Lower lobe of right lung (tissue), 2 donors: ENCODE results near the gene LRRC4. TPM values are rescaled to one million over a fixed set of nuclear protein-coding genes. Genes with fewer than 3 reads are reported as not detected.

Source experiments
- ATAC-seq, 2 donors: fragments of 200-7000 bp; cut with Tn5 transposase; one replicate each; pipeline ENCODE4 v1.9.1; 2020 to 2022; ENCODE audit warnings: mild to moderate bottlenecking in 2 of 2, moderate library complexity in 2 of 2
- DNase-seq: peaks from one replicate; pipeline ENCODE4 v3.0.0-alpha.2; 2020
- H3K27ac ChIP-seq: fragments of 200-600 bp; one replicate; pipeline ENCODE4 v1.8.0; 2022
- H3K27me3 ChIP-seq: fragments of 200-600 bp; one replicate; pipeline ENCODE4 v1.8.0; 2022; ENCODE audit warnings: low read depth
- H3K36me3 ChIP-seq: fragments of 200-600 bp; one replicate; pipeline ENCODE4 v1.8.0; 2022; ENCODE audit warnings: mild to moderate bottlenecking
- H3K4me1 ChIP-seq: fragments of 200-600 bp; one replicate; pipeline ENCODE4 v1.8.0; 2022
- H3K4me3 ChIP-seq: fragments of 200-600 bp; one replicate; pipeline ENCODE4 v1.8.0; 2022; ENCODE audit warnings: mild to moderate bottlenecking
- H3K9me3 ChIP-seq: fragments of 200-600 bp; one replicate; pipeline ENCODE4 v1.8.0; 2022
- intact Hi-C: fragments of 100-400 bp; cut with DNase I; formaldehyde crosslinking; loops from one replicate; pipeline ENCODE4 v1.11.0; 2022
- total RNA-seq: library from RNA; stranded (reverse); fragmentation: NEBNext Ultra II Directional; extraction: Animal tissue kit (Norgen Biotek cat#: 25700); gene quantifications from one replicate; pipeline ENCODE4 v1.2.1, GENCODE V29; 2021
- TF ChIP-seq, protein P1 (sequence below): fragments of 200-600 bp; IDR thresholded peaks from one replicate; pipeline ENCODE4 v1.8.0; 2022; ENCODE audit warnings: antibody characterized with exemption, mild to moderate bottlenecking
- donor health status: DM: no; HTN: yes; CAD: no; lungs with severe emphysema.

The LRRC4 gene
- total RNA-seq, 1 donor from 2014 or later, result 12.8 TPM

GRCh38 chr7:128021366-128021765 lies 9.9 kb downstream of the LRRC4 start:
- TF ChIP-seq, protein P1, sequence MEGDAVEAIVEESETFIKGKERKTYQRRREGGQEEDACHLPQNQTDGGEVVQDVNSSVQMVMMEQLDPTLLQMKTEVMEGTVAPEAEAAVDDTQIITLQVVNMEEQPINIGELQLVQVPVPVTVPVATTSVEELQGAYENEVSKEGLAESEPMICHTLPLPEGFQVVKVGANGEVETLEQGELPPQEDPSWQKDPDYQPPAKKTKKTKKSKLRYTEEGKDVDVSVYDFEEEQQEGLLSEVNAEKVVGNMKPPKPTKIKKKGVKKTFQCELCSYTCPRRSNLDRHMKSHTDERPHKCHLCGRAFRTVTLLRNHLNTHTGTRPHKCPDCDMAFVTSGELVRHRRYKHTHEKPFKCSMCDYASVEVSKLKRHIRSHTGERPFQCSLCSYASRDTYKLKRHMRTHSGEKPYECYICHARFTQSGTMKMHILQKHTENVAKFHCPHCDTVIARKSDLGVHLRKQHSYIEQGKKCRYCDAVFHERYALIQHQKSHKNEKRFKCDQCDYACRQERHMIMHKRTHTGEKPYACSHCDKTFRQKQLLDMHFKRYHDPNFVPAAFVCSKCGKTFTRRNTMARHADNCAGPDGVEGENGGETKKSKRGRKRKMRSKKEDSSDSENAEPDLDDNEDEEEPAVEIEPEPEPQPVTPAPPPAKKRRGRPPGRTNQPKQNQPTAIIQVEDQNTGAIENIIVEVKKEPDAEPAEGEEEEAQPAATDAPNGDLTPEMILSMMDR, result no peak

GRCh38 chr7:128020159-128020558 lies 11.1 kb downstream of the LRRC4 start:
- Histone ChIP-seq H3K4me3 (no peak overlapping the region), H3K9me3 (no peaks in the 10 kb centered on the region), H3K27me3 (no peaks in the 10 kb centered on the region), H3K4me1 (peaks cover 54% of the 10 kb centered on the region), H3K36me3 (no peaks in the 10 kb centered on the region), H3K27ac (no peak overlapping the region)
- no peak for DNase-seq
- TF ChIP-seq, protein P1, result no peak
- intact Hi-C loops, result no loop called here
- no peak for ATAC-seq

More at GRCh38 chr7:128021366-128021765, 9.9 kb downstream of the LRRC4 start:
- intact Hi-C loops, result no loop called here
- H3K27ac ChIP-seq, result no peak overlapping the region
- ATAC-seq (no peak), DNase-seq (no peak)
- H3K4me3 ChIP-seq, result no peak overlapping the region
- H3K36me3 ChIP-seq, result no peaks in the 10 kb centered on the region
- H3K4me1 ChIP-seq, result peaks cover 56% of the 10 kb centered on the region
- no peaks in the 10 kb centered on the region for H3K9me3 ChIP-seq
- H3K27me3 ChIP-seq, result no peaks in the 10 kb centered on the region

- ATAC-seq, result no peak
Observed at GRCh38 chr7:128019288-128019687, 11.9 kb downstream of the LRRC4 start.

DNA sequence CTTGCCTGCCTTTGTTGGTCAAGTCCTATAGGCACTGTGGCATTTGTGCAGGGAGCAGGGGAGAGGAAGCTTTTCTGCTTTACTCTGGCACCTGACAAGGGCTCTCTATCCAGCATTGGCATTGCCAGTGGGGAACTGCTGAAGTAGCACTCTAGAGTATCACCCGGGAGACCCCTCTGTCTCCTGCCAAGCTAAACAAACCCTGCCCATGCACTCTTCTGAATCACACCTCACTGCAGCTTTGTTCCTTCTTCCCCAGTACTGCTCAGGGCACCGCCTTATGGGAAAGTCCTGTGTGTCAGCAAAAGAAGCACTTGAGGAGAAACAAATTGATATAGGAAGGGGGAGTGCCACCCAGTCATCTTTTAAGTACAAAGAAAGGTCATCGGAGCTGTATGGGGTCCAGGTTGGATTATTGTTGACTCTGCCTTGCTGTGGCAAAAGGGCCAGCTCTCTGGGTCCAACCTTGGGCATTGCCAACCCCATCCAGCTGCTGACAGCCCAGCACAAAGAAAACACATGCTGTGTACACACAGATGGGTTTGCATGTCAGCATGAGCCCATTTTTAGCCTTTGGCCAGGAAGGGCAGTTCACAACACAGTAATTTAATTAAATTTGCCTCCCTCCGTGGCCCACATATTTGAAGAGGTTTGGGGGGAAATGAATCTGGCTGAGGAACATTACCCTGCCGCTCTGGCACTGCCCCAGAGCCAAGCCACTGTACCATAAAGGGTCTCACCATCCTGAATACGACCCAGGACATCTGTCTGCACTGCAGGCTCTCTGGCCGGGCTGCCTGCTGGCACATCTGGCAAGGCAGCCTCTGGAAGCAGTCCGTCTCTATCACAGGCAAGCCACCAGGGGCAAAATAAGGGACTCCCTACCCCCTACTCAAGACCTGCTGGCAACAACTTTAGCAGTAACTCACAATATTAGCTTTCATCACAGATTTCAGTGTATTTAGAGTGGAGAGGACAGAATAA lies 13.1 kb downstream of the LRRC4 start:
- Histone ChIP-seq H3K36me3 (no peaks in the 10 kb centered on the region), H3K4me1 (peaks cover 63% of the 10 kb centered on the region), H3K27me3 (no peaks in the 10 kb centered on the region), H3K27ac (no peak overlapping the region), H3K4me3 (no peak overlapping the region), H3K9me3 (no peaks in the 10 kb centered on the region)
- intact Hi-C loops, result no loop called here
- TF ChIP-seq, protein P1, result no peak
- peak; percentile 94 to 96 for ATAC-seq
- DNase-seq, result peak; percentile 56

More at GRCh38 chr7:128019288-128019687, 11.9 kb downstream of the LRRC4 start:
- H3K4me1 ChIP-seq, result peaks cover 58% of the 10 kb centered on the region
- H3K27me3 ChIP-seq, result no peaks in the 10 kb centered on the region
- H3K9me3 ChIP-seq, result no peaks in the 10 kb centered on the region
- TF ChIP-seq, protein P1, result no peak
- H3K27ac ChIP-seq, result no peak overlapping the region
- no peak overlapping the region for H3K4me3 ChIP-seq
- DNase-seq, result no peak
- intact Hi-C loops, result no loop called here
- H3K36me3 ChIP-seq, result no peaks in the 10 kb centered on the region

DNA sequence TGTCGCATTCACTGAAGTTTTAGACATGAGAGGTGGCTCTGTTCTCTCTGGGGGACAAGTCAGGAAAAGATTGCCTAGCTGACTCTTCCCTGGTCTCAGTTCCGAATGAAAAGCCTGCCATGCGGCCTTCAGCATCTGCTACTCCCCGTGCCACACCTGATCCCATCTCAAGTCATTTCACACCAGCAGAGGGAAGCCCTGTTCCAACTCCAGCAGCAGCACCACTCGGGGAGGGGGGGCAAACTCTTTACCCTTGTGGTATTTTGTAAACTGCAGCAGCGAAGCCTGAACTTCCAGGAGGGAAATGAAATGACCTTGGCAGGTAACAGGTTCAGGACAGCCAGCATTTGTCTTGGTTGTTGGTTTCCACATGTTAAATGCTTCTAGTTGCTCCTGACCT lies 13.8 kb downstream of the LRRC4 start:
- intact Hi-C loops, result no loop called here
- H3K27ac ChIP-seq, result no peak overlapping the region

More for the DNA sequence above, 13.8 kb downstream of the LRRC4 start:
- TF ChIP-seq, protein P1, result no peak
- no peaks in the 10 kb centered on the region for H3K9me3 ChIP-seq
- H3K36me3 ChIP-seq, result no peaks in the 10 kb centered on the region
- ATAC-seq (peak; percentile 65 to 68), DNase-seq (no peak)
- no peaks in the 10 kb centered on the region for H3K27me3 ChIP-seq
- H3K4me3 ChIP-seq, result no peak overlapping the region
- H3K4me1 ChIP-seq, result peaks cover 58% of the 10 kb centered on the region
